ENCODE data around the gene MAN1A2.

DNA sequence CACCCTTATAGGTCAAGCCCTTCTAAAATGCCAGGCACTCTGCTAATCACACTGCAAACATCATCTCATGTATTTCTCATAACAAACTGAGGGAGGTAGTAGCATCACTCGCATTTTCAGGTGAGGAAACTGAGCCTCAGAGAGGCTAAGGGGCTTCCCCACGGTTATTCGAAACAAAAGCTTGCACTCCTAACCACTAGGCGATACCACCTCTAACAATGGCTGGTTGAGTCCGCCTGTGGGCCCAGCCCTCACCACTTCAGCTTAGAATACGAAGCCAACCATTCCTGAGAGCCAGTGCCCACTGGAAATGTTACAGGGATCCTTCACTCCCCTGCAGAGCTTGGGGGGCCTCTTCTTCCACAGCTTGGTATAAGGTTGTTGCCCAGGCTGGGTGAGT is 173.3 kb downstream of the MAN1A2 start:
- TF ChIP-seq, protein P1, sequence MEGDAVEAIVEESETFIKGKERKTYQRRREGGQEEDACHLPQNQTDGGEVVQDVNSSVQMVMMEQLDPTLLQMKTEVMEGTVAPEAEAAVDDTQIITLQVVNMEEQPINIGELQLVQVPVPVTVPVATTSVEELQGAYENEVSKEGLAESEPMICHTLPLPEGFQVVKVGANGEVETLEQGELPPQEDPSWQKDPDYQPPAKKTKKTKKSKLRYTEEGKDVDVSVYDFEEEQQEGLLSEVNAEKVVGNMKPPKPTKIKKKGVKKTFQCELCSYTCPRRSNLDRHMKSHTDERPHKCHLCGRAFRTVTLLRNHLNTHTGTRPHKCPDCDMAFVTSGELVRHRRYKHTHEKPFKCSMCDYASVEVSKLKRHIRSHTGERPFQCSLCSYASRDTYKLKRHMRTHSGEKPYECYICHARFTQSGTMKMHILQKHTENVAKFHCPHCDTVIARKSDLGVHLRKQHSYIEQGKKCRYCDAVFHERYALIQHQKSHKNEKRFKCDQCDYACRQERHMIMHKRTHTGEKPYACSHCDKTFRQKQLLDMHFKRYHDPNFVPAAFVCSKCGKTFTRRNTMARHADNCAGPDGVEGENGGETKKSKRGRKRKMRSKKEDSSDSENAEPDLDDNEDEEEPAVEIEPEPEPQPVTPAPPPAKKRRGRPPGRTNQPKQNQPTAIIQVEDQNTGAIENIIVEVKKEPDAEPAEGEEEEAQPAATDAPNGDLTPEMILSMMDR (IDR thresholded peaks at IDR 0.05), result no peak
- no peak for TF ChIP-seq POLR2A (IDR thresholded peaks at IDR 0.05)
- no peak for TF ChIP-seq POLR2AphosphoS5 (IDR thresholded peaks at IDR 0.05)
